CD4-positive, alpha-beta T cell treated with Interleukin-12 subunit alpha and Interleukin-12 subunit beta, for 1 hour (primary cell): ENCODE data around the gene TMEM14A.
"Not testable (repeated sequence)": the region's sequence is repeated elsewhere in the genome, so short reads cannot be mapped to it uniquely, and the experiment has no call there.

ENCODE experiments used
- DNase-seq: peaks from one replicate; pipeline ENCODE4 v3.0.0-alpha.2; 2020

TMEM14A gene

DNA sequence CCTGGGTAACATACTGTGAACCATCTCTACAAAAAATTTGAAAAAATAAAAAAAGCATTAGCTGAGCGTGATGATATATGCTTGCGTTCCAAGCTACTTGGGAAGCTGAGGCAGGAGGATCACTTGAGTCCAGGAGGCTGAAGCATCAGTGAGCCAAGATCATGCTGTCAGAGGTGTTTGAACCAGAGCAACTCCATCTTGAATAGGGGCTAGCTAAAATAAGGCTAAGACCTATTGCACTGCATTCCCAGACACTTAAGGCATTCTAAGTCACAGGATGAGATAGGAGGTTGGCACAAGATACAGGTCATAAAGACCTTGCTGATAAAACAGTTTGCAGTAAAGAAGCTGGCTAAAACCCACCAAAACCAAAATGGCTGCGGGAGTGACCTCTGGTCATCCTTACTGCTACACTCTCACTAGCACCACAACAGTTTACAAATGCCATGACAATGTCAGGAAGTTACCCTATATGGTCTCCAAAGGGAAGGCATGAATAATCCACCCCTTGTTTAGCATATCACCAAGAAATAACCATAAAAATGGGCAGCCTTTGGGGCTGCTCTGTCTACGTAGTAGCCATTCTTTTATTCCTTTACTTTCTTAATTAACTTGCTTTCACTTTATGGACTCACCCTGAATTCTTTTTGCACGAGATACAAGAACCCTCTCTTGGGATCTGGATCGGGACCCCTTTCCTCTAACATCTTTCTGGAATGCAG, 34.0 kb downstream of the TMEM14A start:
- DNase-seq: not testable (repeated sequence)

GRCh38 chr6:52706001-52706400, 35.1 kb downstream of the TMEM14A start:
- DNase-seq: no peak

GRCh38 chr6:52707963-52708680, 37.2 kb downstream of the TMEM14A start:
- DNase-seq: no peak

- no peak for DNase-seq
Measured at GRCh38 chr6:52712136-52712535, 41.2 kb downstream of the TMEM14A start.

DNA sequence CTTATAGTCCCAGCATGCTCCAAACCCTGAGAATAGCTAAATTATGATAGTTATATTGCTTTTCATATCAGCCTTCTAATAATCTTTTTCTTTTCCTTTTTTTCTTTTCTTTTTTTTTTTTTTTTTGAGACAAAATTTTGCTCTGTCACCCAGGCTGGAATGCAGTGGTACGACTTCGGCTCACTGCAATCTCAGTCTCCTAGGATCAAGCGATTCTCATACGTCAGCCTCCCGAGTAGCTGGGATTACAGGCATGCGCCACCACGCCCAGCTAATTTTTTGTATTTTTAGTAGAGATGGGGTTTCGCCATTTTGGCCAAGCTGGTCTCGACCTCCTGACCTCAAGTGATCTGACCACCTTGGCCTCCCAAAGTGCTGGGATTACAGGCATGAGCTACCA, 43.8 kb downstream of the TMEM14A start:
- not testable (repeated sequence) for DNase-seq

GRCh38 chr6:52718550-52718949, 47.6 kb downstream of the TMEM14A start:
- DNase-seq: no peak

GRCh38 chr6:52720321-52720720, 49.4 kb downstream of the TMEM14A start:
- no peak for DNase-seq

DNA sequence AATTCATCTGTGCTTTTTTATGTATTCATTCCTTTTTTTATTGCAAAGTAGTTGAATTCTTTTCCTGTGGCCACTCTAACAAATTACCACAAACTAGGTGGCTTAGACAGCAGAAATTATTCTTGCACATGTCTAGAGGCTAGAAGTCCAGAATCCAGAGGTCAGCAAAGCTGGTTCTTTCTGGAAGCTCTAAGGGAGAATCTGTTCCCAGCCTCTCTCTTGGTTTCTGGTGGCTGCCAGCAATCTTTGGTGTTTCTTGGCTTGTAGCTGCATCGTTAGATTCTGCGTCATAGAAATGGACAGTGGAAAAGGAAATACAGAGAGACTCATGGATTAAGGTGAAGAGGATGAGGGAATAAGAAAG, 53.1 kb downstream of the TMEM14A start:
- no peak for DNase-seq

- DNase-seq: peak; percentile 40
Measured at GRCh38 chr6:52724406-52725121, 53.7 kb downstream of the TMEM14A start.

GRCh38 chr6:52725143-52725534, 54.2 kb downstream of the TMEM14A start:
- DNase-seq: no peak

- DNase-seq: no peak
Measured at GRCh38 chr6:52725535-52726192, 54.8 kb downstream of the TMEM14A start.

GRCh38 chr6:52726193-52726542, 55.3 kb downstream of the TMEM14A start:
- no peak for DNase-seq

DNA sequence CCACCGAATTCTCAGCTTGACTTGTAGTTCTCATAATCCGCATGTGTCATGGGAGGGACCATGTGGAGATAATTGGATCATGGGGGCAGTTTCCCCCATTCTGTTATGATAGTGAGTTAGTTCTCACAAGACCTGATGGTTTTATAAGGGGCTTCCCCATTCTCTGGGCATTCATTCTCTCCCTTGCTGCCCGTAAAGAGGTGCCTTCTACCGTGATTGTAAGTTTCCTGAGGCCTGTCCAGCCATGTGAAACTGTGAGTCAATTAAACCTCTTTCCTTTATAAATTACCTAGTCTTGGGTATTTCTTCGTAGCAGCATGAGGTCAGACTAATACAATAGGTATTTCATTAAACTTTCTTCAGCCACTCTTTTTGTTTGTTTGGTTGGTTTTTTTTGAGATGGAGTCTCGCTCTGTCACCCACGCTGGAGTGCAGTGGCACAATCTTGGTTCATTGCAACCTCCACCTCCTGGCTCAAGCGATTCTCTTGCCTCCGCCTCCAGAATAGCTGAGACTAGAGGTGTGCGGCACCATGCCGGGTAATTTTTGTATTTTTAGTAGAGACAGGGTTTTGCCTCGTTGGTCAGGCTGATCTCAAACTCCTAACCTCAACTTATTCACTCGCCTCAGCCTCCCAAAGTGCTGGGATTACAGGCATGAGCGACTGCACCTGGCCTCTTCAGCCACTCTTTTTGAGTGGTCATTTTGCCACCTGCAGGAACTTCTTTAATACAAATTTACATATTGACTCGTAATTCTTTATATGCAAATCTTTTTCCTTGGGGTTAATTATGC, 56.0 kb downstream of the TMEM14A start:
- DNase-seq: no peak

DNA sequence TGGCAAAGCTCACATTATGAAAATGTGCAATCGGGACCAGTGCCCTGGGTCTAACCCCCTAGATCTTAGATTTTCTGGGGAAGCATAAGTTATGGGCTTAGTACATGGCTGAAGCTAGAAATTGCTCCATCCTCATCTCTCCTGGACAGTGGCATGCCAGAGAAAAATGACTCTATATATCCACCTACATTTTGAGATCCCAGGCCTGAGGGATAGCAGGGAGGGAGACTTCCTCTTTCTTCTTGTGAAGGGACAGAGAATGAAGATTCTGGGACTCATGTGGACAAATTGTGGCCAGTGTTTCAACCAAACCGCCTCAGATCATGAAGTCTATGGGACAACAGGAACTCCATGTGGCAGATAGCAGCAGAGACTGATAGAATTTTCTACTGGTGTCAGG, 57.0 kb downstream of the TMEM14A start:
- DNase-seq: no peak

DNA sequence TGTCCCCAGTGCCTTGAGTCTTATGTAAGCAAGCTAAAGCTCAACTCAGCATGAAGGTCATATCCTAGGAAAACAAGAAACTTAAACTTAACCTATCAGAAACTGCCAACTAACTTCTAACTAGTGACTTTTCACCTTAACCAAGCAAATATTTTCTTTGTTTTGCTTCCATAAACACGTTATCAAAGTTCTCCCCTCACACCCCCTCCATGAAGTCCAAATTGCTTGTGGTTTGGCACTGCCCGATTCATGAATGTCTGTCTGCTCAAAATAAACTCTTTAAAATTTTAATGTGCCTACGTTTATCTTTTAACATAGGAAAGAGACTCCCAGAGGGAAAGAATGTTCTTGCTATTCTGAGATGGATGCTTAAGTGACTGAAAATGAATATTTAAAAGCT, 57.5 kb downstream of the TMEM14A start:
- DNase-seq: no peak

DNA sequence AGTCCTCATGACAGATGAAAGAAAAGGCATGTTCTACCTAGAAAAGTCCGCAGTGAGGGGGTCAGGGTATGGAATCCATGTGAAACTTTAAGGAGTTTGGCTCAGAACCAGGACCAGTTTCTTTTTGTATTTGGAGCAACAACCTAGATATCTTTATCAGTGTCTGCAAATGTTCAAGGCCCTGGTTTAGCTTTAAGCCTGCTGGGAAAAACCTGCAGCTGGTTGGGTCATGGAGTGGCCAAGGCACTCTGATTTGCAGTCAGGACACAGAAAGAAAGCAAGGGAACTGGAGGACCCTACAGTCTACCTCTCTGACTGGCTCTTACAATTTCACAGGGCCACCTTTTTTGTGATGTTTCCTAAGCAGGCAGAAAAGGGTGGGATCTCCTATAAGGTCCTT, 58.7 kb downstream of the TMEM14A start:
- DNase-seq: no peak

DNA sequence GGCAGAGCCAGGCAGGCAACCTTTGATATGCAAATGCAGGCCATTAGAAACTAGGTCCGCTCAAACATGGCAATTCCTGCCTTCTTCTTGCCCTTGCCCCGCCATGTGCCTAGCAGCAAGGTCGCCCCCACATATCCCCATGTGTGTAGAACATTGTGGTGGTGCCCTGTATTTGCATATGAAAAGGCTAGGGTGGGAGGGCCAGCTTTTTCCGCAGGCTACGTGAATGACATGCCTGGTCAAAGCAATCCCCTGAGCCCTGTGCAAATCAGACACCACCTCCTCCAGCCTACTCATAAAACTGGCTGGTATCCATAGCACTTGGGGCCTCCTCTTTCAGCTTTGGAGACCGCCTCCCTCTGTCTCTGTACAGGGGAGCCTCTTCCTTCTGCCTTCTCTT, 60.8 kb downstream of the TMEM14A start:
- no peak for DNase-seq

DNA sequence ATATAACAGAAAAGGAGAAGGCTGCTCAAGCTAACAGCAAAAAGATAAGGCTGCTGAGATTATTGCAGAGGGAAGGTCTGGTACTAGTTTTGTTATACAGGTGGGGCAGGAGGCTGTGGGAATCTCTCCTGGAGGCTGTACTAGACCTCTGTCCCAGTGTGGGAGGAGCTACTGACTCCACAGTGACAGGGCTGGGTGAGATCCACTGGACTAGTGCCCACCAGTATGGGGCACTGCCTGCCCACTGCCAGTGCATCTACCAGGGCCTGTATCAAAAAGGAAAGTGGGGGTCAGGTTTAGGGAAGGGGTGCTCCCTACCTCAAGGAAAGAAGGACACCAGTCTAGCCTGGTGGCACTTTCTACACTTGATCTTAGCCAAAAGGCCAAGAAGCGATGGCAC, 62.3 kb downstream of the TMEM14A start:
- DNase-seq: no peak

- no peak for DNase-seq
Measured at GRCh38 chr6:52734072-52734471, 63.2 kb downstream of the TMEM14A start.

DNA sequence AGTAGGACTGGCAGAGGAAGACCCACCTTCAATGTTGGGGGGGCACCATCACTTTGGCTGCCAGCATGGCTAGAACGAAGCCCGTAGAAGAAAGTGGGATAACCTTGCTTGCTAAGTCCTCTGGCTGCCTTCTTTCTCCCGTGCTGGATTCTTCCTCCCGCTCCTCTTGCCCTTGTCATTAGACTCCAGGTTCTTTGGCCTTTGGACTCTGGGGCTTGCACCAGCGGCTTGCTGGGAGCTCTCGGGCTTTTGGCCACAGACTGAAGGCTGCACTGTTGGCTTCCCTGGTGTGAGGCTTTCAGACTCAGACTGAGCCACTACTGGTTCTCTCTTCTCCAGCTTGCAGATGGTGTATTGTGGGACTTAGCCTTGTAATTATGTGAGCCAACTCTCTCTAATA, 64.2 kb downstream of the TMEM14A start:
- DNase-seq: no peak

DNA sequence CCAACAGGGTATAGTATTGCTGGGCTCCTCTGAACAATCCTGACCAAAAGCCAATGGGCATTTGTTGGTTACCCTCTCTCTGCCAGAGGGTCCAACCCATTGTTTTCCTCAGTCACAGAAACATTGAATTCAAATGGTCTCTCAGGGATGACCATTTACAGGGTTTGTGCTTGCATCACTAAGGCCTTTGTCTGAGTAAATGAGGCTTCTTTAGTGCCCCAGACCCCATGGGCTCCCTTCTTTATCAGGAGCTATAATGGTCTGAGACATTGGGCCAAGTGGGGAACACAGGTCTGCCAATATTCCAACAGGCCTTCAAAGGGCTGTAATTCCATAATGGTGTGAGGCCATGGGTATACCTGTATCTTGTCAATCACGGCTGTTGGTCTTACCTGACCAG, 65.2 kb downstream of the TMEM14A start:
- no peak for DNase-seq
